H9 (cell line): ENCODE measurements around the gene KCNMA1. TPM values are rescaled to one million over a fixed set of nuclear protein-coding genes. Genes with fewer than 3 reads are reported as not detected.

Experiments
- DNase-seq: peaks from one replicate; pipeline ENCODE4 v3.0.0-alpha.2; 2017
- H2AFZ ChIP-seq: one replicate; pipeline ENCODE4 v1.6.1; 2013; ENCODE audit warnings: mild to moderate bottlenecking, low read length, control low read depth, moderate library complexity
- H2AK5ac ChIP-seq: 2 replicates; pipeline ENCODE4 v1.6.1; 2013; ENCODE audit warnings: low read length, control low read depth, mixed read lengths; ENCODE audit not compliant: insufficient read length
- H2BK120ac ChIP-seq: one replicate; pipeline ENCODE4 v1.6.1; 2013; ENCODE audit warnings: low read depth, mild to moderate bottlenecking, low read length, control low read depth, inconsistent platforms; ENCODE audit not compliant: poor library complexity, severe bottlenecking
- H2BK12ac ChIP-seq: 2 replicates; pipeline ENCODE4 v1.6.1; 2013; ENCODE audit warnings: low read length, control low read depth, mixed read lengths, low read depth; ENCODE audit not compliant: insufficient read length
- H2BK15ac ChIP-seq: 2 replicates; pipeline ENCODE4 v1.6.1; 2013; ENCODE audit warnings: low read depth, low read length, control low read depth
- H2BK20ac ChIP-seq: one replicate; pipeline ENCODE4 v1.6.1; 2013; ENCODE audit warnings: low read depth, mild to moderate bottlenecking, low read length, control low read depth, inconsistent platforms; ENCODE audit not compliant: poor library complexity, severe bottlenecking
- H2BK5ac ChIP-seq: 2 replicates; pipeline ENCODE4 v1.6.1; 2013; ENCODE audit warnings: low read length, control low read depth, mixed read lengths; ENCODE audit not compliant: insufficient read length
- H3K14ac ChIP-seq: 2 replicates; pipeline ENCODE4 v1.6.1; 2013; ENCODE audit warnings: low read length, control low read depth; ENCODE audit not compliant: insufficient read depth
- H3K18ac ChIP-seq: 2 replicates; pipeline ENCODE4 v1.6.1; 2013; ENCODE audit warnings: low read depth, mild to moderate bottlenecking, mixed read lengths, low read length, control low read depth; ENCODE audit not compliant: insufficient read length
- H3K23ac ChIP-seq: 2 replicates; pipeline ENCODE4 v1.6.1; 2013; ENCODE audit warnings: low read length, control low read depth, mixed read lengths, low read depth; ENCODE audit not compliant: insufficient read length
- H3K23me2 ChIP-seq: 2 replicates; pipeline ENCODE4 v1.6.1; 2013; ENCODE audit warnings: low read depth, mild to moderate bottlenecking, mixed read lengths, low read length, control low read depth; ENCODE audit not compliant: insufficient read length, poor library complexity, severe bottlenecking
- H3K27ac ChIP-seq: 2 replicates; pipeline ENCODE4 v1.5.1; 2013; ENCODE audit warnings: low read length, control low read depth, mixed read lengths, low read depth; ENCODE audit not compliant: insufficient read length
- H3K27me3 ChIP-seq: 2 replicates; pipeline ENCODE4 v1.6.1; 2013; ENCODE audit warnings: low read length, control low read depth, inconsistent platforms; ENCODE audit not compliant: insufficient read depth
- H3K4ac ChIP-seq: 2 replicates; pipeline ENCODE4 v1.6.1; 2013; ENCODE audit warnings: low read depth, mild to moderate bottlenecking, control low read depth, inconsistent platforms, low read length, moderate library complexity
- H3K4me1 ChIP-seq: 2 replicates; pipeline ENCODE4 v1.6.1; 2013; ENCODE audit warnings: low read length, control low read depth, inconsistent platforms; ENCODE audit not compliant: insufficient read depth
- H3K4me2 ChIP-seq: 2 replicates; pipeline ENCODE4 v1.6.1; 2013; ENCODE audit warnings: low read length, control low read depth, mixed read lengths; ENCODE audit not compliant: insufficient read length, insufficient read depth
- H3K56ac ChIP-seq: 2 replicates; pipeline ENCODE4 v1.6.1; 2013; ENCODE audit warnings: low read depth, mild to moderate bottlenecking, mixed read lengths, low read length, control low read depth; ENCODE audit not compliant: insufficient read length
- H3K79me1 ChIP-seq: 2 replicates; pipeline ENCODE4 v1.6.1; 2013; ENCODE audit warnings: low read depth, mild to moderate bottlenecking, moderate library complexity, low read length, control low read depth, inconsistent platforms; ENCODE audit not compliant: insufficient read depth, poor library complexity, severe bottlenecking
- H3K79me2 ChIP-seq: 2 replicates; pipeline ENCODE4 v1.6.1; 2013; ENCODE audit warnings: low read length, control low read depth, inconsistent platforms; ENCODE audit not compliant: insufficient read depth
- H3K9ac ChIP-seq: 2 replicates; pipeline ENCODE4 v1.6.1; 2013; ENCODE audit warnings: low read length, control low read depth, mixed read lengths; ENCODE audit not compliant: insufficient read length; ENCODE audit errors: extremely low read depth
- H3K9me3 ChIP-seq: one replicate; pipeline ENCODE4 v1.6.1; 2013; ENCODE audit warnings: low read depth, low read length, inconsistent platforms; ENCODE audit not compliant: control insufficient read depth
- H3T11ph ChIP-seq: one replicate; pipeline ENCODE4 v1.6.1; 2013; ENCODE audit warnings: mild to moderate bottlenecking, low read length, control low read depth, inconsistent platforms
- H4K20me1 ChIP-seq: one replicate; pipeline ENCODE4 v1.6.1; 2013; ENCODE audit not compliant: control insufficient read depth, insufficient read length, insufficient read depth
- H4K5ac ChIP-seq: 2 replicates; pipeline ENCODE4 v1.6.1; 2013; ENCODE audit warnings: low read depth, mild to moderate bottlenecking, mixed read lengths, low read length, control low read depth; ENCODE audit not compliant: insufficient read length
- H4K8ac ChIP-seq: replicated peaks from 2 replicates; pipeline ENCODE4 v1.6.1; 2013; ENCODE audit warnings: low read length, control low read depth, mixed read lengths, low read depth; ENCODE audit not compliant: insufficient read length
- H4K91ac ChIP-seq: 2 replicates; pipeline ENCODE4 v1.6.1; 2013; ENCODE audit warnings: low read depth, mild to moderate bottlenecking, moderate library complexity, mixed read lengths, low read length, control low read depth; ENCODE audit not compliant: insufficient read length
- H3K27ac Mint-ChIP-seq, 3 experiments: 2 replicates in 2 of 3; 3 replicates in 1 of 3; pipeline ENCODE4 v1.8.0; 2020 to 2021; ENCODE audit warnings: mixed read lengths in 3 of 3, mild to moderate bottlenecking in 1 of 3, moderate library complexity in 1 of 3
- H3K27me3 Mint-ChIP-seq: 2 replicates; pipeline ENCODE4 v1.8.0; 2021; ENCODE audit warnings: low read depth, mild to moderate bottlenecking, moderate library complexity, mixed read lengths
- H3K36me3 Mint-ChIP-seq, 3 experiments: 2 replicates in 2 of 3; 3 replicates in 1 of 3; pipeline ENCODE4 v1.8.0; 2020 to 2021; ENCODE audit warnings: low read depth in 3 of 3, mixed read lengths in 3 of 3; ENCODE audit not compliant: insufficient read depth in 1 of 3
- H3K4me1 Mint-ChIP-seq, 2 experiments: 2 replicates each; pipeline ENCODE4 v1.8.0; 2020; ENCODE audit warnings: mixed read lengths in 2 of 2
- H3K4me3 Mint-ChIP-seq, 2 experiments: 2 replicates in 1 of 2; 3 replicates in 1 of 2; pipeline ENCODE4 v1.8.0; 2020 to 2021; ENCODE audit warnings: mild to moderate bottlenecking in 2 of 2, mixed read lengths in 2 of 2, moderate library complexity in 1 of 2
- H3K9me3 Mint-ChIP-seq, 2 experiments: 2 replicates in 1 of 2; 3 replicates in 1 of 2; pipeline ENCODE4 v1.8.0; 2020; ENCODE audit warnings: mild to moderate bottlenecking in 2 of 2, mixed read lengths in 2 of 2, moderate library complexity in 1 of 2
- CTCF ChIP-seq: fragments of 200-600 bp; sonication (generic); conservative IDR thresholded peaks from 3 replicates; pipeline ENCODE4 v1.8.0; 2021; ENCODE audit warnings: antibody characterized with exemption, mild to moderate bottlenecking
- WGBS: extraction: QIAGEN DNeasy Blood & Tissue Kit; methylation state at CpG from one replicate; pipeline ENCODE4 v1.1.7; 2013; ENCODE audit warnings: missing lambda C conversion rate, low lambda C conversion rate, mixed read lengths; ENCODE audit not compliant: insufficient read length; ENCODE audit errors: extremely low coverage; 5-methylcytosine and 5-hydroxymethylcytosine counted together
- total RNA-seq: library from RNA; stranded (reverse); gene quantifications from 2 replicates; pipeline ENCODE4 v1.2.1, GENCODE V29; 2021

Gene KCNMA1
- total RNA-seq, 1 experiment from 2014 or later = 2.0 TPM

- Histone ChIP-seq H2AFZ (no peak overlapping the region), H2AK5ac (no peak overlapping the region), H3K79me1 (no peaks in the 10 kb centered on the region), H3K56ac (no peak overlapping the region), H2BK20ac (no peak overlapping the region), H3K4me2 (no peak overlapping the region), H4K91ac (no peak overlapping the region), H4K5ac (no peak overlapping the region), H3K23me2 (no peaks in the 10 kb centered on the region), H2BK5ac (no peak overlapping the region), H4K8ac (no peak overlapping the region), H3K4me1 (peaks cover 3% of the 10 kb centered on the region; the same call in 1 of the 2 replicates), H3K9me3 (no peaks in the 10 kb centered on the region), H4K20me1 (no peaks in the 10 kb centered on the region), H3K27ac (no peak overlapping the region), H2BK15ac (no peak overlapping the region), H3K14ac (no peak overlapping the region), H3K18ac (no peak overlapping the region), H3K4ac (no peak overlapping the region), H3K79me2 (no peaks in the 10 kb centered on the region), H3K9ac (no peak overlapping the region), H3T11ph (no peak overlapping the region), H2BK120ac (no peak overlapping the region), H3K27me3 (no peaks in the 10 kb centered on the region), H2BK12ac (no peak overlapping the region), H3K23ac (no peak overlapping the region)
- H3K9me3 Mint-ChIP-seq = no peaks in the 10 kb centered on the region
- peaks cover 19 to 21% of the 10 kb centered on the region in 2 experiments for H3K4me1 Mint-ChIP-seq
- WGBS = no CpG with 5 or more reads among the region's 4 CpGs
- no peaks in the 10 kb centered on the region for H3K27me3 Mint-ChIP-seq
- no peak for DNase-seq
- H3K36me3 Mint-ChIP-seq = no peaks in the 10 kb centered on the region; a peak in 2 of 7 replicates
- TF ChIP-seq CTCF = no peak
- no peak overlapping the region; a peak in 1 of 5 replicates for H3K4me3 Mint-ChIP-seq
- no peak overlapping the region for H3K27ac Mint-ChIP-seq
These were observed 550.2 kb downstream of the KCNMA1 start for GRCh38 chr10:77087366-77087765.
